RWPE2 (cell line): Measurements from ENCODE around the gene ACAD9.

Source experiments
- ATAC-seq: fragments of 200-7000 bp; cut with Tn5 transposase; 3 replicates; pipeline ENCODE4 v1.9.1; 2021; ENCODE audit warnings: low read depth
- DNase-seq: peaks from one replicate; pipeline ENCODE4 v3.0.0-alpha.2; 2020; ENCODE audit warnings: low spot score
- H3K27ac ChIP-seq: fragments of 450-650 bp; 2 replicates; pipeline ENCODE4 v1.5.1; 2017; ENCODE audit warnings: mild to moderate bottlenecking; ENCODE audit not compliant: poor library complexity, severe bottlenecking
- H3K27me3 ChIP-seq: fragments of 250-450 bp; sonication (Bioruptor Pico); 2 replicates; pipeline ENCODE4 v1.5.1; 2021; ENCODE audit warnings: mild to moderate bottlenecking, moderate library complexity; ENCODE audit not compliant: insufficient read depth, poor library complexity, severe bottlenecking
- H3K36me3 ChIP-seq: fragments of 250-450 bp; sonication (Bioruptor Pico); 2 replicates; pipeline ENCODE4 v1.5.1; 2020; ENCODE audit warnings: low read depth, mild to moderate bottlenecking, moderate library complexity
- H3K4me1 ChIP-seq: fragments of 250-450 bp; sonication (Bioruptor Pico); 2 replicates; pipeline ENCODE4 v1.5.1; 2021; ENCODE audit warnings: mild to moderate bottlenecking, moderate library complexity; ENCODE audit not compliant: insufficient read depth, poor library complexity, severe bottlenecking
- H3K4me3 ChIP-seq: fragments of 250-450 bp; sonication (Bioruptor Pico); 2 replicates; pipeline ENCODE4 v1.5.1; 2021; ENCODE audit warnings: mild to moderate bottlenecking, moderate library complexity; ENCODE audit not compliant: severe bottlenecking
- H3K9me3 ChIP-seq: fragments of 250-450 bp; sonication (Bioruptor Pico); 2 replicates; pipeline ENCODE4 v1.5.1; 2021; ENCODE audit warnings: mild to moderate bottlenecking, moderate library complexity; ENCODE audit not compliant: severe bottlenecking
- TF ChIP-seq, protein P1 (sequence below): fragments of 450-650 bp; IDR thresholded peaks from one replicate; pipeline ENCODE4 v1.5.1; 2017; ENCODE audit warnings: mild to moderate bottlenecking, moderate library complexity; ENCODE audit not compliant: poor library complexity, severe bottlenecking

Gene ACAD9

DNA sequence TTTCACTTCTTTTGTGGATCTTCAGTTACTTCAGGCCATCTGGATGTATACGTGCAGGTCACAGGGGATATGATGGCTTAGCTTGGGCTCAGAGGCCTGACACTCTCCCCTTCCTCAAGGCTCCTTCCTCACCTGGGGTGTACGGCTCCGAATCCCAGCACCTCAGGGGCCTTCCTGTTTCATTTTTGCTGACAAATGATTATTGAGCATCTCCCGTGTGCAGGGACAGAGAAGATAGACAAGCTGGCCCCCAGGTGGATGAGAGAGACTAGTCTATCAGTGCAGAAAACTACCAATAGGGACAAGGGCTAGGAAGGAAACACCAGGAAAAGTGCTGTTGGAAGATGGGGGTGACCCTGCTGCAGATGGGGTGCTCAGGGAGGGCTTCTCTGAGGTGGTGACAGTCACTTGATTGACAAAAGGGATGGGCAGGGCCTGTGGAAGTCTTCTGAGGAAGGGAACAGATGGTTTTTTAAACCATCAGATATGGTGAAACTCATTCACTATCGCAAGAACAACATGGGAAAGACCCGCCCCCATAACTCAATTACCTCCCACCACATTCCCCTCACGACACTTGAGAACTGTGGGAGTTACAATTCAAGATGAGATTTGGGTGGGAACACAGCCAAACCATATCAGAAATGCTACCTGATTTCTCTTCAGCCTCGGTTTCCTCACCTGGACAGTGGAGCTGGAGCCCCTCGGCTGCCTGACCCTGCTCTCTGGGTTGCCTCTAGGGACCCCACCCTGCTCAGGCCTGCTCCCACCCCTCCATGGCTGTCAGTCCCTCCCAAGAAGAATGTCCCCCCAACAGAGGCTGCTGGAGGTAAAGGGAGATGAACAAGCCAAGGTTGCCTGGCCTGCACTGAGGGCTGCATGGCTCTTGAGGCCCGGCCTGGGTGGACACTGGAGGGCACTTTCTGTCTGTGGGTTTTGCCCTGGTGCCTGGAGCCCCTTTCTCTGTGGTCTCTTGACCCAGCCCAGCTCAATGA lies 37.2 kb upstream of the ACAD9 start:
- ATAC-seq = no peak
- Histone ChIP-seq H3K4me3 (no peak overlapping the region), H3K4me1 (no peaks in the 10 kb centered on the region), H3K27ac (no peak overlapping the region), H3K9me3 (no peaks in the 10 kb centered on the region), H3K27me3 (no peaks in the 10 kb centered on the region), H3K36me3 (no peaks in the 10 kb centered on the region)
- TF ChIP-seq, protein P1, sequence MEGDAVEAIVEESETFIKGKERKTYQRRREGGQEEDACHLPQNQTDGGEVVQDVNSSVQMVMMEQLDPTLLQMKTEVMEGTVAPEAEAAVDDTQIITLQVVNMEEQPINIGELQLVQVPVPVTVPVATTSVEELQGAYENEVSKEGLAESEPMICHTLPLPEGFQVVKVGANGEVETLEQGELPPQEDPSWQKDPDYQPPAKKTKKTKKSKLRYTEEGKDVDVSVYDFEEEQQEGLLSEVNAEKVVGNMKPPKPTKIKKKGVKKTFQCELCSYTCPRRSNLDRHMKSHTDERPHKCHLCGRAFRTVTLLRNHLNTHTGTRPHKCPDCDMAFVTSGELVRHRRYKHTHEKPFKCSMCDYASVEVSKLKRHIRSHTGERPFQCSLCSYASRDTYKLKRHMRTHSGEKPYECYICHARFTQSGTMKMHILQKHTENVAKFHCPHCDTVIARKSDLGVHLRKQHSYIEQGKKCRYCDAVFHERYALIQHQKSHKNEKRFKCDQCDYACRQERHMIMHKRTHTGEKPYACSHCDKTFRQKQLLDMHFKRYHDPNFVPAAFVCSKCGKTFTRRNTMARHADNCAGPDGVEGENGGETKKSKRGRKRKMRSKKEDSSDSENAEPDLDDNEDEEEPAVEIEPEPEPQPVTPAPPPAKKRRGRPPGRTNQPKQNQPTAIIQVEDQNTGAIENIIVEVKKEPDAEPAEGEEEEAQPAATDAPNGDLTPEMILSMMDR = no peak
- DNase-seq = no peak

GRCh38 chr3:128844502-128844901 lies 34.9 kb upstream of the ACAD9 start:
- Histone ChIP-seq H3K4me3 (no peak overlapping the region), H3K27ac (no peak overlapping the region)

DNA sequence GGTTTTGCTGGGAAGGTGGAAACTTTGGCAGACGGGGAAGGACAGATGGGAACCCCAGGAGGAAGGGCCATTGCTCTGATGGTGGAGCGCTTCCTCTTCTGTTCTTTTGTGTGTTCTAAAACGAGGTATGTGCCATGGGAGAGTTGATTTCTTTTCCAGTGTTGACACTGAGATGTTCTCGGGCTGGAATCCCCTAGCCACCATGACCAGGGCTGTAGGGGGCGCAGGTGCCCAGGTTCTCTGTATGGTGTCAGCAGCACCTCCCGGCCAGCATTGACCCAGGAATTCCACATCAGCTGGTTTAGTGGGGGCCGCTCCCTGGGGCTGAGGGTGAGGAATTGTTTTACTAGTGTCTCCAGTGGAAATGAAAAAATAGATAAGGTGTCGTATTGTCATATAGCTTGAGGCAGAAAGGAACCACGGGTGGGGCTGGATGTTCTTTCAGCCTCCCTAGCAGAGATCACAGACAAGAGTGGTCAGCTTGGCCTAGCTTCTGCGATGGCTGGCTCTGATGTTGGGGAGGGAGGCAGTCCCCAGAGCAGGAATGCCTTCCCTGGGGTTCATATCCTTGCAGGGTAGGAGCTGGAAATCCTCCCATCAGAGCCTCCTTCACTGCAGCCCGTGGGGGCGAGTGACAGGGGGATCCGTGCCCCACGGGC lies 34.2 kb upstream of the ACAD9 start:
- H3K4me3 ChIP-seq = peak overlapping the region; percentile 19

More at GRCh38 chr3:128844502-128844901, 34.9 kb upstream of the ACAD9 start:
- no peak for DNase-seq
- no peak for ATAC-seq
- Histone ChIP-seq H3K36me3 (no peaks in the 10 kb centered on the region), H3K27me3 (no peaks in the 10 kb centered on the region), H3K4me1 (no peaks in the 10 kb centered on the region), H3K9me3 (no peaks in the 10 kb centered on the region)
- TF ChIP-seq, protein P1 = no peak

DNA sequence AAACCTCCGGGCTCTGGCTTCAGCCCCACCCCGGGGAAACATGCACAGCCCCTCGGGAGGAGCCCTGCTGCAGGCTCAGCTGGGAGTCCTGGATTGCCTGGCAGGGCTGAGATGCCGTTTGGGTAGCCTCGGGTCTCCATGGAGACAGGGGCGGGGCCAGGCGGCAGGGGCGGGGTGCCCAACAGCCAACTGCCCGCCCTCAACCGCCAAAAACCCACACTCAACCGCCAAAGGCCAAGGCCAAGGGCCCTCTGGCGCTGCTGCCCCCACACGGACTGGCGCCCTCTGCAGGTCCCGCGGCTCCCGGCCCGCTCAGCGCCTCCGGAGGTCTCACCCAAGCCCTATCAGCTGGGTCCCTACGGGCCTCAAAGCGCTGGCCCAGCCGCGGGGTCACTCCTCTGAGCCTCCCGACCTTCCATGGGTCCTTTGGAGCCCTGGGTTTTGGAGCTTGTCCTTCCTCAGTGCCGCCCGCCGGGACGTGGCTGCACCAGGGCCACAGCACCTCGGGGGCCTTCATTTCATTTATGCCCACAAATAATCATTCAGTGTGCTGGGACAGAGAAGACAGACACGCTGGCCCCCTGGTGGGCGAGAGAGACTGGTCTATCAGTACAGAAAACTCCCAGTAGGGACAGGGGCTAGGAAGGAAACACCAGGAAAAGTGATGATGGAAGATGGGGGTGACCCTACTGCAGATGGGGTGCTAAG lies 33.5 kb upstream of the ACAD9 start:
- no peaks in the 10 kb centered on the region for H3K4me1 ChIP-seq
- H3K27ac ChIP-seq = no peak overlapping the region
- ATAC-seq = peak; percentile 81
- H3K4me3 ChIP-seq = peak overlapping the region; percentile 19
- TF ChIP-seq, protein P1 = peak; percentile 63
- H3K36me3 ChIP-seq = no peaks in the 10 kb centered on the region
- DNase-seq = no peak
- H3K27me3 ChIP-seq = no peaks in the 10 kb centered on the region
- no peaks in the 10 kb centered on the region for H3K9me3 ChIP-seq

More for the DNA sequence above, 34.2 kb upstream of the ACAD9 start:
- no peaks in the 10 kb centered on the region for H3K36me3 ChIP-seq
- H3K27ac ChIP-seq = no peak overlapping the region
- ATAC-seq = 0 out of 3 replicates have a peak, but pooled peaks have one; percentile 8
- no peaks in the 10 kb centered on the region for H3K27me3 ChIP-seq
- TF ChIP-seq, protein P1 = no peak
- no peak for DNase-seq
- no peaks in the 10 kb centered on the region for H3K4me1 ChIP-seq
- no peaks in the 10 kb centered on the region for H3K9me3 ChIP-seq
